GM23338 (cell line): Measurements from ENCODE around the gene ST3GAL6. TPM values are rescaled to one million over a fixed set of nuclear protein-coding genes. Genes with fewer than 3 reads are reported as not detected.

ENCODE experiments used
- ATAC-seq: fragments of 200-7000 bp; cut with Tn5 transposase; 3 replicates; pipeline ENCODE4 v1.9.1; 2020
- DNase-seq: peaks from one replicate; pipeline ENCODE4 v3.0.0-alpha.2; 2015; ENCODE audit warnings: low spot score
- H2AFZ ChIP-seq: fragments of 200-600 bp; sonication (generic); 2 replicates; pipeline ENCODE4 v1.8.0; 2016; ENCODE audit warnings: antibody characterized with exemption, mild to moderate bottlenecking, moderate library complexity
- H3F3A ChIP-seq: fragments of 200-600 bp; sonication (generic); replicated peaks from 2 replicates; pipeline ENCODE4 v1.8.0; 2017; ENCODE audit warnings: antibody characterized with exemption, mixed run types, low read depth
- H3K27ac ChIP-seq: fragments of 200-600 bp; sonication (generic); 2 replicates; pipeline ENCODE4 v1.6.1; 2016; ENCODE audit warnings: low read depth
- H3K27me3 ChIP-seq: fragments of 200-600 bp; sonication (generic); 2 replicates; pipeline ENCODE4 v1.8.0; 2016; ENCODE audit warnings: mild to moderate bottlenecking, mixed run types, moderate library complexity; ENCODE audit not compliant: insufficient read depth
- H3K36me3 ChIP-seq: fragments of 200-600 bp; sonication (generic); 2 replicates; pipeline ENCODE4 v1.8.0; 2016; ENCODE audit warnings: mild to moderate bottlenecking; ENCODE audit not compliant: insufficient read depth
- H3K4me1 ChIP-seq: fragments of 200-600 bp; sonication (generic); 2 replicates; pipeline ENCODE4 v1.8.0; 2016; ENCODE audit warnings: mild to moderate bottlenecking, moderate library complexity; ENCODE audit not compliant: insufficient read depth
- H3K4me2 ChIP-seq: fragments of 200-600 bp; sonication (generic); 2 replicates; pipeline ENCODE4 v1.7.1; 2017; ENCODE audit warnings: mixed run types
- H3K4me3 ChIP-seq: fragments of 200-600 bp; sonication (generic); 2 replicates; pipeline ENCODE4 v1.6.1; 2016; ENCODE audit warnings: mixed run types
- H3K79me2 ChIP-seq: fragments of 200-600 bp; sonication (generic); replicated peaks from 2 replicates; pipeline ENCODE4 v1.8.0; 2017; ENCODE audit warnings: mild to moderate bottlenecking; ENCODE audit not compliant: insufficient read depth
- H3K9me2 ChIP-seq: fragments of 200-600 bp; sonication (generic); 2 replicates; pipeline ENCODE4 v1.8.0; 2017; ENCODE audit not compliant: insufficient read depth
- H4K20me1 ChIP-seq: fragments of 200-600 bp; sonication (generic); replicated peaks from 2 replicates; pipeline ENCODE4 v1.8.0; 2017; ENCODE audit warnings: mild to moderate bottlenecking; ENCODE audit not compliant: insufficient read depth
- H3K27ac Mint-ChIP-seq: 2 replicates; pipeline ENCODE4 v1.8.0; 2020; ENCODE audit warnings: inconsistent platforms, mild to moderate bottlenecking, moderate library complexity, mixed read lengths
- H3K27me3 Mint-ChIP-seq: 3 replicates; pipeline ENCODE4 v1.8.0; 2022; ENCODE audit warnings: low read depth, mild to moderate bottlenecking, moderate library complexity, mixed read lengths, inconsistent platforms; ENCODE audit not compliant: insufficient read depth, poor library complexity
- H3K36me3 Mint-ChIP-seq: 3 replicates; pipeline ENCODE4 v1.8.0; 2021; ENCODE audit warnings: low read depth, mild to moderate bottlenecking, inconsistent platforms, moderate library complexity, mixed read lengths
- H3K4me1 Mint-ChIP-seq: 3 replicates; pipeline ENCODE4 v1.8.0; 2020; ENCODE audit warnings: mild to moderate bottlenecking, inconsistent platforms, mixed read lengths
- H3K4me3 Mint-ChIP-seq: 3 replicates; pipeline ENCODE4 v1.8.0; 2021; ENCODE audit warnings: moderate library complexity, mild to moderate bottlenecking, inconsistent platforms, mixed read lengths
- H3K9me3 Mint-ChIP-seq: 3 replicates; pipeline ENCODE4 v1.8.0; 2020; ENCODE audit warnings: moderate library complexity, mild to moderate bottlenecking, inconsistent platforms, mixed read lengths
- CREB1 ChIP-seq: fragments of 250-450 bp; sonication (Bioruptor Pico); IDR thresholded peaks from 2 replicates; pipeline ENCODE4 v1.5.0; 2020; ENCODE audit warnings: low read depth, mild to moderate bottlenecking, moderate library complexity
- EZH2 ChIP-seq: fragments of 200-600 bp; sonication (generic); IDR thresholded peaks from one replicate; pipeline ENCODE4 v1.8.0; 2017; ENCODE audit warnings: antibody characterized with exemption, mild to moderate bottlenecking, low read depth; ENCODE audit not compliant: unreplicated experiment
- EZH2phosphoT487 ChIP-seq: fragments of 200-600 bp; sonication (generic); IDR thresholded peaks from one replicate; pipeline ENCODE4 v1.8.1; 2018; ENCODE audit warnings: antibody characterized with exemption; ENCODE audit not compliant: unreplicated experiment
- JUNB ChIP-seq: IDR thresholded peaks from one replicate; pipeline ENCODE4 v1.6.1; 2016; ENCODE audit warnings: antibody characterized with exemption; ENCODE audit not compliant: unreplicated experiment
- NANOG ChIP-seq: IDR thresholded peaks from 2 replicates; pipeline ENCODE4 v1.6.1; 2016; ENCODE audit warnings: antibody characterized with exemption, borderline replicate concordance
- POLR2AphosphoS5 ChIP-seq: IDR thresholded peaks from 2 replicates; pipeline ENCODE4 v1.6.1; 2016; ENCODE audit warnings: antibody characterized with exemption, low read depth
- STAT1 ChIP-seq: IDR thresholded peaks from one replicate; pipeline ENCODE4 v1.6.1; 2016; ENCODE audit warnings: antibody characterized with exemption; ENCODE audit not compliant: unreplicated experiment
- ZNF114 ChIP-seq: fragments of 250-450 bp; sonication (Bioruptor Pico); IDR thresholded peaks from 2 replicates; pipeline ENCODE4 v1.5.0; 2020; ENCODE audit warnings: mild to moderate bottlenecking, moderate library complexity
- ZNF331 ChIP-seq: fragments of 250-450 bp; sonication (Bioruptor Pico); IDR thresholded peaks from 2 replicates; pipeline ENCODE4 v1.5.0; 2020; ENCODE audit warnings: low read depth, mild to moderate bottlenecking, moderate library complexity
- polyA plus RNA-seq: library from polyadenylated mRNA; unstranded; fragments of >200 nt; fragmentation: Nextera tagmentation; extraction: Ambion mirVana; gene quantifications from 2 replicates; pipeline ENCODE4 v1.2.1, GENCODE V29; 2016
- total RNA-seq: library from RNA; depleted of rRNA; stranded (reverse); fragments of >200 nt; shearing (Covaris generic); gene quantifications from 2 replicates; pipeline ENCODE4 v1.2.3, GENCODE V29; 2014
- TF ChIP-seq, protein P1 (sequence below): fragments of 250-450 bp; sonication (Bioruptor Pico); IDR thresholded peaks from 2 replicates; pipeline ENCODE4 v1.5.0; 2020; ENCODE audit warnings: mild to moderate bottlenecking, moderate library complexity
- TF ChIP-seq, protein P2 (sequence below): IDR thresholded peaks from 2 replicates; pipeline ENCODE4 v1.6.1; 2016; ENCODE audit warnings: antibody characterized with exemption
- TF ChIP-seq, protein P3 (sequence below), 2 experiments: fragments of 200-600 bp in 1 of 2; sonication (generic) in 1 of 2; conservative IDR thresholded peaks; 2 replicates each; pipeline versions ENCODE4 v1.5.1 to v1.6.1; 2016 to 2017; ENCODE audit warnings: antibody characterized with exemption in 2 of 2, low read depth in 2 of 2, mild to moderate bottlenecking in 2 of 2, moderate library complexity in 1 of 2
- TF ChIP-seq, protein P4 (sequence below): IDR thresholded peaks from one replicate; pipeline ENCODE4 v1.6.1; 2018; ENCODE audit warnings: antibody characterized with exemption; ENCODE audit not compliant: unreplicated experiment

ST3GAL6 gene
- total and polyA plus RNA-seq, 2 experiments from 2014 or later = 4.7 to 8.1 TPM

DNA sequence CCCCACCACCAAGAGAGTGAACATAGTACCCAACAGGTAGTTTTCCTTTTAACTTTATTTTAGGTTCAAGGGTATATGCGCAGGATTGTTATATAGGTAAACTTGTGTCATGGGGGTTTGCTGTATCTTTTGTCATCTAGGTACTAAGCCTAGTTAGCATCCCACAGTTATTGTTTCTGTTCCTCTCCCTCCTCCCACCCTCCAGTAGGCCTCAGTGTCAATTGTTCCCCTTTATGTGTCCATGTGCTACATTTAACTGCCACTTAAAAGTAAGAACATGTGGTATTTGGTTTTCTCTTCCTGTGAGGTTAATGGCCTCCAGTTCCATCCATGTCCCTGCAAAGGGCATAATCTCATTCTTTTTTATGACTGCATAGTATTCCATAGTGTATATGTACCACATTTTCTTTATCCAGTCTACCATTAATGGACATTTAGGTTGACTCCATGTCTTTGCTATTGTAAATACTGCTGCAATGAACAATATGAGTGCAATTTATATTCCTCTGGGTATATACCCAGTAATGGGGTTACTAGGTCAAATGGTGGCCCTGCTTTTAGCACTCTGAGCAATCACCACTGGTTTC, 66.2 kb downstream of the ST3GAL6 start:
- Histone ChIP-seq H3K4me1 (no peaks in the 10 kb centered on the region), H2AFZ (no peak overlapping the region), H3K27me3 (no peaks in the 10 kb centered on the region), H3K4me2 (no peak overlapping the region), H3K4me3 (no peak overlapping the region), H3F3A (no peaks in the 10 kb centered on the region), H3K27ac (no peak overlapping the region), H4K20me1 (no peaks in the 10 kb centered on the region), H3K36me3 (peaks cover 23% of the 10 kb centered on the region), H3K79me2 (no peaks in the 10 kb centered on the region), H3K9me2 (peaks cover 3% of the 10 kb centered on the region; the same call in 1 of the 2 replicates)
- ATAC-seq = no peak
- H3K4me1 Mint-ChIP-seq = no peaks in the 10 kb centered on the region; the same call in 2 of the 3 replicates
- peaks cover 40% of the 10 kb centered on the region for H3K36me3 Mint-ChIP-seq
- peaks cover 4% of the 10 kb centered on the region for H3K27me3 Mint-ChIP-seq
- TF ChIP-seq POLR2AphosphoS5 (no peak), EZH2 (no peak), CREB1 (CRISPR knock-in tag) (no peak), JUNB (no peak), EZH2phosphoT487 (no peak), ZNF114 (CRISPR knock-in tag) (no peak), ZNF331 (CRISPR knock-in tag) (no peak), STAT1 (no peak), NANOG (no peak)
- TF ChIP-seq, protein P1, sequence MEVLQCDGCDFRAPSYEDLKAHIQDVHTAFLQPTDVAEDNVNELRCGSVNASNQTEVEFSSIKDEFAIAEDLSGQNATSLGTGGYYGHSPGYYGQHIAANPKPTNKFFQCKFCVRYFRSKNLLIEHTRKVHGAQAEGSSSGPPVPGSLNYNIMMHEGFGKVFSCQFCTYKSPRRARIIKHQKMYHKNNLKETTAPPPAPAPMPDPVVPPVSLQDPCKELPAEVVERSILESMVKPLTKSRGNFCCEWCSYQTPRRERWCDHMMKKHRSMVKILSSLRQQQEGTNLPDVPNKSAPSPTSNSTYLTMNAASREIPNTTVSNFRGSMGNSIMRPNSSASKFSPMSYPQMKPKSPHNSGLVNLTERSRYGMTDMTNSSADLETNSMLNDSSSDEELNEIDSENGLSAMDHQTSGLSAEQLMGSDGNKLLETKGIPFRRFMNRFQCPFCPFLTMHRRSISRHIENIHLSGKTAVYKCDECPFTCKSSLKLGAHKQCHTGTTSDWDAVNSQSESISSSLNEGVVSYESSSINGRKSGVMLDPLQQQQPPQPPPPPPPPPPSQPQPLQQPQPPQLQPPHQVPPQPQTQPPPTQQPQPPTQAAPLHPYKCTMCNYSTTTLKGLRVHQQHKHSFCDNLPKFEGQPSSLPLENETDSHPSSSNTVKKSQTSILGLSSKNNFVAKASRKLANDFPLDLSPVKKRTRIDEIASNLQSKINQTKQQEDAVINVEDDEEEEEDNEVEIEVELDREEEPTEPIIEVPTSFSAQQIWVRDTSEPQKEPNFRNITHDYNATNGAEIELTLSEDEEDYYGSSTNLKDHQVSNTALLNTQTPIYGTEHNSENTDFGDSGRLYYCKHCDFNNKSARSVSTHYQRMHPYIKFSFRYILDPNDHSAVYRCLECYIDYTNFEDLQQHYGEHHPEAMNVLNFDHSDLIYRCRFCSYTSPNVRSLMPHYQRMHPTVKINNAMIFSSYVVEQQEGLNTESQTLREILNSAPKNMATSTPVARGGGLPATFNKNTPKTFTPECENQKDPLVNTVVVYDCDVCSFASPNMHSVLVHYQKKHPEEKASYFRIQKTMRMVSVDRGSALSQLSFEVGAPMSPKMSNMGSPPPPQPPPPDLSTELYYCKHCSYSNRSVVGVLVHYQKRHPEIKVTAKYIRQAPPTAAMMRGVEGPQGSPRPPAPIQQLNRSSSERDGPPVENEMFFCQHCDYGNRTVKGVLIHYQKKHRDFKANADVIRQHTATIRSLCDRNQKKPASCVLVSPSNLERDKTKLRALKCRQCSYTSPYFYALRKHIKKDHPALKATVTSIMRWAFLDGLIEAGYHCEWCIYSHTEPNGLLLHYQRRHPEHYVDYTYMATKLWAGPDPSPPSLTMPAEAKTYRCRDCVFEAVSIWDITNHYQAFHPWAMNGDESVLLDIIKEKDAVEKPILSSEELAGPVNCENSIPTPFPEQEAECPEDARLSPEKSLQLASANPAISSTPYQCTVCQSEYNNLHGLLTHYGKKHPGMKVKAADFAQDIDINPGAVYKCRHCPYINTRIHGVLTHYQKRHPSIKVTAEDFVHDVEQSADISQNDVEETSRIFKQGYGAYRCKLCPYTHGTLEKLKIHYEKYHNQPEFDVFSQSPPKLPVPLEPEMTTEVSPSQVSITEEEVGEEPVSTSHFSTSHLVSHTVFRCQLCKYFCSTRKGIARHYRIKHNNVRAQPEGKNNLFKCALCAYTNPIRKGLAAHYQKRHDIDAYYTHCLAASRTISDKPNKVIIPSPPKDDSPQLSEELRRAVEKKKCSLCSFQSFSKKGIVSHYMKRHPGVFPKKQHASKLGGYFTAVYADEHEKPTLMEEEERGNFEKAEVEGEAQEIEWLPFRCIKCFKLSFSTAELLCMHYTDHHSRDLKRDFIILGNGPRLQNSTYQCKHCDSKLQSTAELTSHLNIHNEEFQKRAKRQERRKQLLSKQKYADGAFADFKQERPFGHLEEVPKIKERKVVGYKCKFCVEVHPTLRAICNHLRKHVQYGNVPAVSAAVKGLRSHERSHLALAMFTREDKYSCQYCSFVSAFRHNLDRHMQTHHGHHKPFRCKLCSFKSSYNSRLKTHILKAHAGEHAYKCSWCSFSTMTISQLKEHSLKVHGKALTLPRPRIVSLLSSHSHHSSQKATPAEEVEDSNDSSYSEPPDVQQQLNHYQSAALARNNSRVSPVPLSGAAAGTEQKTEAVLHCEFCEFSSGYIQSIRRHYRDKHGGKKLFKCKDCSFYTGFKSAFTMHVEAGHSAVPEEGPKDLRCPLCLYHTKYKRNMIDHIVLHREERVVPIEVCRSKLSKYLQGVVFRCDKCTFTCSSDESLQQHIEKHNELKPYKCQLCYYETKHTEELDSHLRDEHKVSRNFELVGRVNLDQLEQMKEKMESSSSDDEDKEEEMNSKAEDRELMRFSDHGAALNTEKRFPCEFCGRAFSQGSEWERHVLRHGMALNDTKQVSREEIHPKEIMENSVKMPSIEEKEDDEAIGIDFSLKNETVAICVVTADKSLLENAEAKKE (CRISPR knock-in tag) = no peak
- TF ChIP-seq, protein P2, sequence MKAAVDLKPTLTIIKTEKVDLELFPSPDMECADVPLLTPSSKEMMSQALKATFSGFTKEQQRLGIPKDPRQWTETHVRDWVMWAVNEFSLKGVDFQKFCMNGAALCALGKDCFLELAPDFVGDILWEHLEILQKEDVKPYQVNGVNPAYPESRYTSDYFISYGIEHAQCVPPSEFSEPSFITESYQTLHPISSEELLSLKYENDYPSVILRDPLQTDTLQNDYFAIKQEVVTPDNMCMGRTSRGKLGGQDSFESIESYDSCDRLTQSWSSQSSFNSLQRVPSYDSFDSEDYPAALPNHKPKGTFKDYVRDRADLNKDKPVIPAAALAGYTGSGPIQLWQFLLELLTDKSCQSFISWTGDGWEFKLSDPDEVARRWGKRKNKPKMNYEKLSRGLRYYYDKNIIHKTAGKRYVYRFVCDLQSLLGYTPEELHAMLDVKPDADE = no peak
- TF ChIP-seq, protein P3, sequence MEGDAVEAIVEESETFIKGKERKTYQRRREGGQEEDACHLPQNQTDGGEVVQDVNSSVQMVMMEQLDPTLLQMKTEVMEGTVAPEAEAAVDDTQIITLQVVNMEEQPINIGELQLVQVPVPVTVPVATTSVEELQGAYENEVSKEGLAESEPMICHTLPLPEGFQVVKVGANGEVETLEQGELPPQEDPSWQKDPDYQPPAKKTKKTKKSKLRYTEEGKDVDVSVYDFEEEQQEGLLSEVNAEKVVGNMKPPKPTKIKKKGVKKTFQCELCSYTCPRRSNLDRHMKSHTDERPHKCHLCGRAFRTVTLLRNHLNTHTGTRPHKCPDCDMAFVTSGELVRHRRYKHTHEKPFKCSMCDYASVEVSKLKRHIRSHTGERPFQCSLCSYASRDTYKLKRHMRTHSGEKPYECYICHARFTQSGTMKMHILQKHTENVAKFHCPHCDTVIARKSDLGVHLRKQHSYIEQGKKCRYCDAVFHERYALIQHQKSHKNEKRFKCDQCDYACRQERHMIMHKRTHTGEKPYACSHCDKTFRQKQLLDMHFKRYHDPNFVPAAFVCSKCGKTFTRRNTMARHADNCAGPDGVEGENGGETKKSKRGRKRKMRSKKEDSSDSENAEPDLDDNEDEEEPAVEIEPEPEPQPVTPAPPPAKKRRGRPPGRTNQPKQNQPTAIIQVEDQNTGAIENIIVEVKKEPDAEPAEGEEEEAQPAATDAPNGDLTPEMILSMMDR (conservative IDR thresholded peaks at IDR 0.05; ENCODE audit: low read depth in 2 of 2) = no peak
- TF ChIP-seq, protein P4, sequence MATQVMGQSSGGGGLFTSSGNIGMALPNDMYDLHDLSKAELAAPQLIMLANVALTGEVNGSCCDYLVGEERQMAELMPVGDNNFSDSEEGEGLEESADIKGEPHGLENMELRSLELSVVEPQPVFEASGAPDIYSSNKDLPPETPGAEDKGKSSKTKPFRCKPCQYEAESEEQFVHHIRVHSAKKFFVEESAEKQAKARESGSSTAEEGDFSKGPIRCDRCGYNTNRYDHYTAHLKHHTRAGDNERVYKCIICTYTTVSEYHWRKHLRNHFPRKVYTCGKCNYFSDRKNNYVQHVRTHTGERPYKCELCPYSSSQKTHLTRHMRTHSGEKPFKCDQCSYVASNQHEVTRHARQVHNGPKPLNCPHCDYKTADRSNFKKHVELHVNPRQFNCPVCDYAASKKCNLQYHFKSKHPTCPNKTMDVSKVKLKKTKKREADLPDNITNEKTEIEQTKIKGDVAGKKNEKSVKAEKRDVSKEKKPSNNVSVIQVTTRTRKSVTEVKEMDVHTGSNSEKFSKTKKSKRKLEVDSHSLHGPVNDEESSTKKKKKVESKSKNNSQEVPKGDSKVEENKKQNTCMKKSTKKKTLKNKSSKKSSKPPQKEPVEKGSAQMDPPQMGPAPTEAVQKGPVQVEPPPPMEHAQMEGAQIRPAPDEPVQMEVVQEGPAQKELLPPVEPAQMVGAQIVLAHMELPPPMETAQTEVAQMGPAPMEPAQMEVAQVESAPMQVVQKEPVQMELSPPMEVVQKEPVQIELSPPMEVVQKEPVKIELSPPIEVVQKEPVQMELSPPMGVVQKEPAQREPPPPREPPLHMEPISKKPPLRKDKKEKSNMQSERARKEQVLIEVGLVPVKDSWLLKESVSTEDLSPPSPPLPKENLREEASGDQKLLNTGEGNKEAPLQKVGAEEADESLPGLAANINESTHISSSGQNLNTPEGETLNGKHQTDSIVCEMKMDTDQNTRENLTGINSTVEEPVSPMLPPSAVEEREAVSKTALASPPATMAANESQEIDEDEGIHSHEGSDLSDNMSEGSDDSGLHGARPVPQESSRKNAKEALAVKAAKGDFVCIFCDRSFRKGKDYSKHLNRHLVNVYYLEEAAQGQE = no peak
- no peak for DNase-seq
- H3K9me3 Mint-ChIP-seq = peaks cover 49% of the 10 kb centered on the region
- H3K4me3 Mint-ChIP-seq = no peak overlapping the region
- no peak overlapping the region for H3K27ac Mint-ChIP-seq
